CD4-positive, alpha-beta T cell (primary cell): Measurements from ENCODE around the gene STARD5. TPM values are rescaled to one million over a fixed set of nuclear protein-coding genes. Genes with fewer than 3 reads are reported as not detected.

ENCODE experiments used
- ATAC-seq: fragments of 200-7000 bp; cut with Tn5 transposase; one replicate; pipeline ENCODE4 v1.10.0; 2022; ENCODE audit warnings: mild to moderate bottlenecking; ENCODE audit not compliant: poor library complexity
- CTCF ChIA-PET: fragments of 350-600 bp; sonication (Branson Sonifier 250); formaldehyde crosslinking; loops from one replicate; lab custom pipeline; 2021; ENCODE audit warnings: antibody characterized with exemption, inconsistent platforms; lab: Charles Lee
- POLR2A ChIA-PET: fragments of 350-600 bp; sonication (Branson Sonifier 250); formaldehyde crosslinking; loops from one replicate; lab custom pipeline; 2021; ENCODE audit warnings: antibody characterized with exemption, inconsistent platforms; lab: Charles Lee
- DNase-seq, 14 experiments: peaks; one replicate each; pipeline ENCODE4 v3.0.0-alpha.2; 2013 to 2020; ENCODE audit warnings: mixed read lengths in 2 of 14
- H3K27ac ChIP-seq, 2 donors: one replicate each; pipeline versions ENCODE4 v1.5.1 to v1.7.0; 2013; ENCODE audit warnings: low read length in 2 of 2, low read depth in 1 of 2, mild to moderate bottlenecking in 1 of 2
- H3K27me3 ChIP-seq, 2 experiments: 1 replicate in 1 of 2; 2 replicates in 1 of 2; pipeline versions ENCODE4 v1.6.1 to v1.7.0; 2013; ENCODE audit warnings: low read length in 2 of 2, control low read depth in 1 of 2, mild to moderate bottlenecking in 1 of 2, moderate library complexity in 1 of 2; ENCODE audit not compliant: insufficient read depth in 2 of 2, control insufficient read depth in 1 of 2
- H3K36me3 ChIP-seq: one replicate; pipeline ENCODE4 v1.6.1; 2013; ENCODE audit warnings: low read length, control low read depth; ENCODE audit not compliant: insufficient read depth
- H3K4me1 ChIP-seq: one replicate; pipeline ENCODE4 v1.6.1; 2013; ENCODE audit warnings: low read length, control low read depth; ENCODE audit not compliant: insufficient read depth
- H3K4me3 ChIP-seq: one replicate; pipeline ENCODE4 v1.5.1; 2013; ENCODE audit warnings: mild to moderate bottlenecking, low read length, moderate library complexity
- H3K9me3 ChIP-seq, 2 experiments: 1 replicate in 1 of 2; 2 replicates in 1 of 2; pipeline versions ENCODE4 v1.6.1 to v1.7.0; 2013; ENCODE audit warnings: low read length in 2 of 2, mild to moderate bottlenecking in 2 of 2, control low read depth in 1 of 2, moderate library complexity in 1 of 2; ENCODE audit not compliant: control insufficient read depth in 1 of 2, insufficient read depth in 1 of 2
- H3K27ac Mint-ChIP-seq: one replicate; pipeline ENCODE4 v1.8.0; 2020; ENCODE audit warnings: mixed read lengths
- H3K27me3 Mint-ChIP-seq: one replicate; pipeline ENCODE4 v1.8.0; 2021; ENCODE audit warnings: mixed read lengths
- H3K36me3 Mint-ChIP-seq: one replicate; pipeline ENCODE4 v1.8.0; 2021; ENCODE audit warnings: low read depth, mixed read lengths
- H3K4me1 Mint-ChIP-seq: one replicate; pipeline ENCODE4 v1.8.0; 2021; ENCODE audit warnings: low read depth, mixed read lengths
- H3K4me3 Mint-ChIP-seq: one replicate; pipeline ENCODE4 v1.8.0; 2020; ENCODE audit warnings: mild to moderate bottlenecking, mixed read lengths
- H3K9me3 Mint-ChIP-seq: one replicate; pipeline ENCODE4 v1.8.0; 2020; ENCODE audit warnings: mixed read lengths
- CTCF ChIP-seq: fragments of 200-600 bp; IDR thresholded peaks from one replicate; pipeline ENCODE4 v1.8.0; 2022; ENCODE audit warnings: antibody characterized with exemption, mild to moderate bottlenecking
- intact Hi-C, 2 experiments: fragments of 100-400 bp; cut with DNase I in 1 of 2; cut with micrococcal nuclease in 1 of 2; formaldehyde crosslinking; loops; one replicate each; pipeline versions ENCODE4 v1.15.1 to v1.9.0; 2023 to 2025; cut with DNase I, micrococcal nuclease
- total RNA-seq, 174 experiments: library from RNA in 2 of 174; stranded (reverse) in 2 of 174; gene quantifications; one replicate each; pipeline ENCODE4 v1.2.3 and lab custom pipeline; 2021 to 2026

STARD5 gene
- total RNA-seq, 2 experiments from 2014 or later = 9.7 to 9.8 TPM

DNA sequence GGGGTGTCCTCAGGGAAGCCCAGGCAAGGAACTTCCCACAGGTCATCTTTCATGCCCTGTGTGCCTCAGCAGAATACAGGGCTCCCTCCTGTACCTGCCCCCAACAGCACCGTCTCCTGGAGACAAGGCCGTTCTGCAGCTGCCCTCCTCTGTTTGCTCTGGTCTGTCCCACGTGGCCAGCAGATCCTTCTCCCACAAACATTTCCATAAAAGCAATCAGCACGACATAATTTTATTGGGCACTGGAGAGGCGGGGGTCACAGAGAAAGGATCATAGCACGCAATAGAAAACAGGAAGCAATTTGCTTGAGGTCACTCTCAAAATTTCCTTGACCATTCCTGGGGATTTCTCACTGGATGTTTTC, 29.4 kb downstream of the STARD5 start:
- H3K36me3 Mint-ChIP-seq = peaks cover 34% of the 10 kb centered on the region
- Histone ChIP-seq H3K27ac (peak overlapping the region; percentile 94 to 95), H3K4me1 (peaks cover 73% of the 10 kb centered on the region), H3K36me3 (peaks cover 13% of the 10 kb centered on the region), H3K4me3 (peak overlapping the region; percentile 44), H3K9me3 (no peaks in the 10 kb centered on the region), H3K27me3 (no peaks in the 10 kb centered on the region)
- intact Hi-C loops = loop anchor here (1.0 to 10.0 kb wide), 3 partner anchors 8 to 300 kb away; partner anchors contain the start of gene TLNRD1 (in 1 of the 2)
- peaks cover 75% of the 10 kb centered on the region for H3K4me1 Mint-ChIP-seq
- peak overlapping the region; percentile 92 for H3K27ac Mint-ChIP-seq
- ChIA-PET CTCF (interaction anchor here (1.0 to 8.1 kb wide), 4 partner anchors 14 to 106 kb away, joined by 3 to 57 read pairs (median 10); no protein-coding TSS in a partner anchor), POLR2A (interaction anchor here (1.1 to 22.8 kb wide), 8 partner anchors 8 to 294 kb away, joined by 4 to 472 read pairs (median 18); partner anchors contain the start of genes STARD5 and TLNRD1)
- H3K4me3 Mint-ChIP-seq = peak overlapping the region; percentile 99
- H3K27me3 Mint-ChIP-seq = no peaks in the 10 kb centered on the region
- no peak for TF ChIP-seq CTCF
- ATAC-seq = no peak
- DNase-seq = peak in 3 of 14 experiments; percentile 31 to 53 (median 53)
- no peaks in the 10 kb centered on the region for H3K9me3 Mint-ChIP-seq

- peak overlapping the region; percentile 99 for H3K4me3 Mint-ChIP-seq
- peak overlapping the region; percentile 94 to 95 for H3K27ac ChIP-seq
- no peak for TF ChIP-seq CTCF
- H3K4me1 ChIP-seq = peaks cover 74% of the 10 kb centered on the region
- DNase-seq (peak; percentile 45 to 93 (median 70)), ATAC-seq (peak; percentile 69)
- peaks cover 78% of the 10 kb centered on the region for H3K4me1 Mint-ChIP-seq
- no peaks in the 10 kb centered on the region for H3K27me3 Mint-ChIP-seq
- intact Hi-C loops = loop anchor here (1.0 to 10.0 kb wide), 3 partner anchors 8 to 299 kb away; partner anchors contain the start of gene TLNRD1 (in 1 of the 2)
- peak overlapping the region; percentile 92 for H3K27ac Mint-ChIP-seq
- ChIA-PET CTCF (interaction anchor here (1.0 to 8.1 kb wide), 5 partner anchors 10 to 107 kb away, joined by 3 to 57 read pairs (median 5); no protein-coding TSS in a partner anchor), POLR2A (interaction anchor here (1.1 to 22.8 kb wide), 9 partner anchors 7 to 294 kb away, joined by 4 to 472 read pairs (median 9); partner anchors contain the start of genes STARD5 and TLNRD1)
- H3K9me3 Mint-ChIP-seq = no peaks in the 10 kb centered on the region
- no peaks in the 10 kb centered on the region for H3K9me3 ChIP-seq
- peak overlapping the region; percentile 44 for H3K4me3 ChIP-seq
- no peaks in the 10 kb centered on the region for H3K27me3 ChIP-seq
- peaks cover 28% of the 10 kb centered on the region for H3K36me3 Mint-ChIP-seq
- H3K36me3 ChIP-seq = peaks cover 7% of the 10 kb centered on the region
These were observed 30.0 kb downstream of the STARD5 start for GRCh38 chr15:81293728-81294515.

DNA sequence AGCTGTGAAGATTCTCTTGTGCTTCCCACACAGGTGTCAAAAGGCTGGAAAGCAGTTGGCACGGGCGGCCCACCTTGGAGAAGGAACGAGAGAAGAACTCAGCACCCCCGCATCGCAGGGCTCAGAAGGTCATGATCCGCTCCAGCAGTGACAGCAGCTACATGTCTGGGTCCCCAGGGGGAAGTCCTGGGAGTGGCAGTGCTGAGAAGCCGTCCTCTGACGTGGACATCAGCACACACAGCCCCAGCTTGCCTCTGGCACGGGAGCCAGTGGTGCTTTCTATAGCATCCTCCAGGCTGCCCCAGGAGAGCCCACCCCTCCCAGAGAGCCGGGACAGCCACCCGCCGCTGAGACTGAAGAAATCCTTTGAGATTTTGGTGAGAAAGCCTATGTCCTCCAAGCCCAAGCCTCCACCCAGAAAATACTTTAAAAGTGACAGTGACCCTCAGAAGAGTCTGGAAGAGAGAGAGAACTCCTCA, 31.4 kb downstream of the STARD5 start:
- peaks cover 91% of the 10 kb centered on the region for H3K4me1 Mint-ChIP-seq
- POLR2A ChIA-PET = interaction anchor here (1.6 to 22.8 kb wide), 4 partner anchors 13 to 31 kb away, joined by 4 to 472 read pairs (median 211); partner anchors contain the start of gene STARD5
- H3K36me3 ChIP-seq = no peaks in the 10 kb centered on the region
- H3K9me3 ChIP-seq = no peaks in the 10 kb centered on the region
- H3K36me3 Mint-ChIP-seq = peaks cover 15% of the 10 kb centered on the region
- TF ChIP-seq CTCF = no peak
- ATAC-seq = peak; percentile 10
- CTCF ChIA-PET = interaction anchor here (2.9 to 8.1 kb wide), 2 partner anchors 17 to 26 kb away, joined by 13 to 57 read pairs; no protein-coding TSS in a partner anchor
- H3K27ac ChIP-seq = peak overlapping the region; percentile 94 to 95
- no peaks in the 10 kb centered on the region for H3K9me3 Mint-ChIP-seq
- no peaks in the 10 kb centered on the region for H3K27me3 ChIP-seq
- peak overlapping the region; percentile 44 for H3K4me3 ChIP-seq
- peaks cover 81% of the 10 kb centered on the region for H3K4me1 ChIP-seq
- intact Hi-C loops = loop anchor here (10.0 kb wide), 2 partner anchors 288 to 298 kb away; partner anchors contain the start of gene TLNRD1 (in 1 of the 2)
- H3K4me3 Mint-ChIP-seq = peak overlapping the region; percentile 99
- peak in 9 of 14 experiments; percentile 38 to 83 (median 49) for DNase-seq
- peak overlapping the region; percentile 92 for H3K27ac Mint-ChIP-seq
- no peaks in the 10 kb centered on the region for H3K27me3 Mint-ChIP-seq
